ENCODE results near the gene TMEM163. TPM values are rescaled to one million over a fixed set of nuclear protein-coding genes. Genes with fewer than 3 reads are reported as not detected.

Gene TMEM163
- total RNA-seq, 4 donors from 2014 or later = 0.27 to 4.7 (median 1.1) TPM

DNA sequence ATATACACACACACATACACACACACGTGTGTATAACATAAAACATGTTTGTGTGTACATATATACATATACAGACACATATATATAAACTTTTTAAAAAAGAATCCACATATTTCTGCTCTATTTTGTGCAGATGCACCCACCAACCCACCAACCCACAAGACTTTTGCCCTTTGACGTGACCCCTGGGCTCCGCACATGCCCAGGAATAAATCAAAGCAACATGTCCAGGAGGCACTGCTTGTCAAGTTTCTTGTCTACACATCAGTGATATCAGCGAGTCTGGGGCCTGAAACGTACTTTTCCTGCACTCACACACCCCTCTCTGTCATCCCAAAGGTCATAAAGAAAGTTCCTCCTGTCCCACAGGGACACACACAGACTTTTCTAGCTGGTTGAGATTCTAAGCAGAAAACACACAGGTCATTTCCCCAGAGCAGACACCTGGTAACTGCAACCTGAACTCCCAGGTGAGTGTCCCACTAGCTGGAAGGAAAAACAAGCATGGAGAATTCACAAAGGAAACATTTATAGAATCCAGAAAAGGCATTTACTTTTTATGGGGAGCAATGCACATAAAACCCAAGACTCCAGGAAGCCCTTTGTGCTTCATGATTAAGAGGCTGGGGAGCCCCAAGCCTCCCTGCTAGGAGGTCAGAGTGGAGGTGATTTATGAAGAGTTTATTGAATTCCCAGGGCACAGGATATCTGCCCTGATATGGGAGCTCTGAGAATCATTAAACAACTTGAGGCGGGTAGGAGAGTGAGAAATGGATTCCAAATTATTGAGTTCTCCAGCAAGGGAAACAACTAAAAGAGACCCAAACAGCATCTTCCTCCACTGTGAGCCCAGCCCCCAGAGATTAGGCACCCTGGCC lies 253.3 kb downstream of the TMEM163 start:
- Histone ChIP-seq H3K36me3 (no peaks in the 10 kb centered on the region), H3K9me3 (no peaks in the 10 kb centered on the region), H3K4me3 (replicated peaks in 1 of 3) (no peak overlapping the region), H3K27me3 (no peaks in the 10 kb centered on the region), H3K27ac (no peak overlapping the region), H3K4me1 (peaks cover 0 to 11% of the 10 kb centered on the region in 2 donors)
- TF ChIP-seq, protein P1, sequence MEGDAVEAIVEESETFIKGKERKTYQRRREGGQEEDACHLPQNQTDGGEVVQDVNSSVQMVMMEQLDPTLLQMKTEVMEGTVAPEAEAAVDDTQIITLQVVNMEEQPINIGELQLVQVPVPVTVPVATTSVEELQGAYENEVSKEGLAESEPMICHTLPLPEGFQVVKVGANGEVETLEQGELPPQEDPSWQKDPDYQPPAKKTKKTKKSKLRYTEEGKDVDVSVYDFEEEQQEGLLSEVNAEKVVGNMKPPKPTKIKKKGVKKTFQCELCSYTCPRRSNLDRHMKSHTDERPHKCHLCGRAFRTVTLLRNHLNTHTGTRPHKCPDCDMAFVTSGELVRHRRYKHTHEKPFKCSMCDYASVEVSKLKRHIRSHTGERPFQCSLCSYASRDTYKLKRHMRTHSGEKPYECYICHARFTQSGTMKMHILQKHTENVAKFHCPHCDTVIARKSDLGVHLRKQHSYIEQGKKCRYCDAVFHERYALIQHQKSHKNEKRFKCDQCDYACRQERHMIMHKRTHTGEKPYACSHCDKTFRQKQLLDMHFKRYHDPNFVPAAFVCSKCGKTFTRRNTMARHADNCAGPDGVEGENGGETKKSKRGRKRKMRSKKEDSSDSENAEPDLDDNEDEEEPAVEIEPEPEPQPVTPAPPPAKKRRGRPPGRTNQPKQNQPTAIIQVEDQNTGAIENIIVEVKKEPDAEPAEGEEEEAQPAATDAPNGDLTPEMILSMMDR (IDR thresholded peaks at IDR 0.05) = no peak
- no peak for TF ChIP-seq POLR2A (IDR thresholded peaks at IDR 0.05)
- intact Hi-C loops (cut with DNase I) = no loop called here
- WGBS, 2 donors = 76 to 84% methylated on average over 6 of the region's 6 CpGs
- DNase-seq = no peak

DNA sequence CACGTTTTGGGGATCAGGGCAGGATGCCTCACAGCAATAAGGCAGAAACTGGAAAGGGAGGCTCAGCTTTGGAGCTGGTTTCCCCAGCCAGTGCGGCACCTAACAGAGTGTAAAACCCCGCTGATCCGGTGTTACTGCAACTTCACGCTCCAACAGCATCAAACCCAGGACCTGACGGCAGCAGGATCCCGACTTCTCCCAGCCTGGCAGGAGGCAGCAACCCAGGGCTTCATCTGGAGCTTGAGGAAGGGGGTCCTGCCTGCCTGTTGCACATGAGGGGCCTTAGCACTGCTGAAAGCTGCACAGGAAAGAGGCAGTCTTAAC lies 255.1 kb downstream of the TMEM163 start:
- 72 to 91% methylated on average over 2 to 7 of the region's 7 CpGs for WGBS, 2 donors
- H3K27me3 ChIP-seq = no peaks in the 10 kb centered on the region
- TF ChIP-seq POLR2A (IDR thresholded peaks at IDR 0.05) = no peak
- TF ChIP-seq, protein P1 (IDR thresholded peaks at IDR 0.05) = no peak
- H3K9me3 ChIP-seq = no peaks in the 10 kb centered on the region
- peaks cover 0 to 11% of the 10 kb centered on the region in 2 donors for H3K4me1 ChIP-seq
- intact Hi-C loops (cut with DNase I) = no loop called here
- H3K36me3 ChIP-seq = no peaks in the 10 kb centered on the region
- no peak overlapping the region for H3K27ac ChIP-seq
- no peak for DNase-seq
- H3K4me3 ChIP-seq (replicated peaks in 1 of 3) = no peak overlapping the region

DNA sequence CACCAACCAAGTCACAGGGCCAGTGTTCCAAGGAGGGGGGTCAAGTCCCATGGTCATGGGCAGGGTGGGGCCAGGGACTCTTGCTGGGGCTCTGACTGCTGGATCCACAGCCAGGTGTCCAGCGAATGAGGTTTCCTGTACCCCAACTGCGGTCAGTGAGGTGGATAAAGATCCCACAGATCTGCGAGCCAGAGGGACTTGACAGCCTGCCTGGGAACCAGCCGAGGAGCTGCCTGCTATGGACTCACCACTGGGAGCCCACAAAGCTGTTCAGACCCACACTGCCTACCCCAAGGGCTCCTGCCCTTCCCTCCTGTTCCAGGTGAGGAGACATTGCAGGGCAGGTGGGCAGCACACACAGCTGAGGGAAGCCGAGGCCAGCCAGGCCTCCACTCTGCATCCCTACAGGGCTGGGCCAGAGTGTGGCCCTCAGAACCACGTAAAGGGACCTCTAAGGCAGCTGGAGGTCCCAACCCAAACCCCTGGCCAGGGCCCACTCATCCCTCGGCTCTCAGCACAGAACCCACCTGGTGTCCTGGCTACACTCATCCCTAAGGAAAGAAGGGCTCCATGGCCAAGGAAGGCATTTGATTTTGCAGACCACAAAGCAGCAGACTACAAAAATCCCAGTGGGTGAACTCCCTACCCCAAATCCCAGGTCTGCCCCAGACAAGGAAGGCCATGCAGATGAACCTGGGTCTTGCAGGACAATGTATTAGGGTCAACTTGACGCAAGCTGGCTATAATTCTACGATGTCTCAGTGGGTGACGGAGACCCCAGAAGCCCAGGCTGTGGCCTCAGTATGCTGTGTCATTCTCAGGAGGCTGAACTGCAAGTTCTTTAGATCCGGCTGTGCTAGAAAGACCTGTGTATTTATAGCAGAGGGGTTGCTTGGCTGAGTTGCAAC lies 255.8 kb downstream of the TMEM163 start:
- H3K4me1 ChIP-seq = peaks cover 0 to 11% of the 10 kb centered on the region in 2 donors
- TF ChIP-seq, protein P1 (IDR thresholded peaks at IDR 0.05) = no peak
- TF ChIP-seq POLR2A (IDR thresholded peaks at IDR 0.05) = no peak
- intact Hi-C loops (cut with DNase I) = no loop called here
- WGBS, 2 donors = 92 to 95% methylated on average over 9 to 11 of the region's 11 CpGs
- no peaks in the 10 kb centered on the region for H3K36me3 ChIP-seq
- DNase-seq = no peak
- no peak overlapping the region for H3K4me3 ChIP-seq (replicated peaks in 1 of 3)
- H3K27me3 ChIP-seq = no peaks in the 10 kb centered on the region
- H3K27ac ChIP-seq = no peak overlapping the region
- no peaks in the 10 kb centered on the region for H3K9me3 ChIP-seq

DNA sequence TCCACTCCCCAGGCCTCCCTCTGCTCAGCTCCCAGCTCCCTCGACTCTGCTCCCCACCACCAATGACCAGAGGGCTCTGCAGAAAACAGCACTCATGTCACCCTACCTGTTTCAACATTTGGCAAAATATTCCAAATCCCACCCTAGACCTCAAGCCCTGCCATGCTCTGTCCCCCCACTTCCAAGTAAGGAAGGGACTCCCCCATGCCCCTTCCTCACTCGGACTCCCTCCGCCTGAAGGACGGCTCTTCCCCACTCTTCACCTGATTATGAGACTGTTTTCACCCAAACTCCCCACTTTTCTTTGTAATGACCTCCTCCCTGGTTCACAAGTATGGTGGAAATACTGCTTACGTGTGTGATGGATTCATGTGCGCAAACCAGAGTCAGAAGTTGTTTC lies 256.5 kb downstream of the TMEM163 start:
- no peak overlapping the region for H3K4me3 ChIP-seq (replicated peaks in 1 of 3)
- H3K36me3 ChIP-seq = no peaks in the 10 kb centered on the region
- H3K9me3 ChIP-seq = no peaks in the 10 kb centered on the region
- no peak overlapping the region for H3K27ac ChIP-seq
- no peak for DNase-seq
- WGBS, 2 donors = 89 to 94% methylated on average over 6 of the region's 6 CpGs
- H3K4me1 ChIP-seq = peaks cover 0 to 11% of the 10 kb centered on the region in 2 donors
- intact Hi-C loops (cut with DNase I) = no loop called here
- no peak for TF ChIP-seq POLR2A (IDR thresholded peaks at IDR 0.05)
- TF ChIP-seq, protein P1 (IDR thresholded peaks at IDR 0.05) = no peak
- H3K27me3 ChIP-seq = no peaks in the 10 kb centered on the region

Measured in thyroid gland (tissue), 4 donors.